ENCODE results near the gene CBLC.

DNA sequence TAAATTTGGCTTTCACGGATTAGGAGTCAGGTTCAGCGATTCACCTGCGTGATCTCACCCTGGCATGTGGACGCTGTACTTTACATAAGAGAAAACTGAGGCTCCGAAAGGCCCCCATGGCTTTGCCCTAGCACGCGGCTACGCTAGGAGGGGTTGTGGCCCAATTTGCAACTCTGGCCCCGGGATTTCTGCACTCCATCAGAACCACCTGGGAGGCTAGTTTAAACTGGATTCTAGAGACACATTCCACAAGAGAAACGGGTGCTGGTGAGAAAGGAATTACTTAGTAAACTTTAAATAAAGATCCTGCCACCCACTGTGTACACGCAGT, 23.0 kb upstream of the CBLC start:
- TF ChIP-seq CTCF (IDR thresholded peaks at IDR 0.05) = no peak
- TF ChIP-seq, protein P1, sequence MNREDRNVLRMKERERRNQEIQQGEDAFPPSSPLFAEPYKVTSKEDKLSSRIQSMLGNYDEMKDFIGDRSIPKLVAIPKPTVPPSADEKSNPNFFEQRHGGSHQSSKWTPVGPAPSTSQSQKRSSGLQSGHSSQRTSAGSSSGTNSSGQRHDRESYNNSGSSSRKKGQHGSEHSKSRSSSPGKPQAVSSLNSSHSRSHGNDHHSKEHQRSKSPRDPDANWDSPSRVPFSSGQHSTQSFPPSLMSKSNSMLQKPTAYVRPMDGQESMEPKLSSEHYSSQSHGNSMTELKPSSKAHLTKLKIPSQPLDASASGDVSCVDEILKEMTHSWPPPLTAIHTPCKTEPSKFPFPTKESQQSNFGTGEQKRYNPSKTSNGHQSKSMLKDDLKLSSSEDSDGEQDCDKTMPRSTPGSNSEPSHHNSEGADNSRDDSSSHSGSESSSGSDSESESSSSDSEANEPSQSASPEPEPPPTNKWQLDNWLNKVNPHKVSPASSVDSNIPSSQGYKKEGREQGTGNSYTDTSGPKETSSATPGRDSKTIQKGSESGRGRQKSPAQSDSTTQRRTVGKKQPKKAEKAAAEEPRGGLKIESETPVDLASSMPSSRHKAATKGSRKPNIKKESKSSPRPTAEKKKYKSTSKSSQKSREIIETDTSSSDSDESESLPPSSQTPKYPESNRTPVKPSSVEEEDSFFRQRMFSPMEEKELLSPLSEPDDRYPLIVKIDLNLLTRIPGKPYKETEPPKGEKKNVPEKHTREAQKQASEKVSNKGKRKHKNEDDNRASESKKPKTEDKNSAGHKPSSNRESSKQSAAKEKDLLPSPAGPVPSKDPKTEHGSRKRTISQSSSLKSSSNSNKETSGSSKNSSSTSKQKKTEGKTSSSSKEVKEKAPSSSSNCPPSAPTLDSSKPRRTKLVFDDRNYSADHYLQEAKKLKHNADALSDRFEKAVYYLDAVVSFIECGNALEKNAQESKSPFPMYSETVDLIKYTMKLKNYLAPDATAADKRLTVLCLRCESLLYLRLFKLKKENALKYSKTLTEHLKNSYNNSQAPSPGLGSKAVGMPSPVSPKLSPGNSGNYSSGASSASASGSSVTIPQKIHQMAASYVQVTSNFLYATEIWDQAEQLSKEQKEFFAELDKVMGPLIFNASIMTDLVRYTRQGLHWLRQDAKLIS (CRISPR knock-in tag; IDR thresholded peaks at IDR 0.05; ENCODE audit: borderline replicate concordance) = no peak
- no peak for TF ChIP-seq FOXP4 (CRISPR knock-in tag; IDR thresholded peaks at IDR 0.05)
